ENCODE measurements around the gene ERO1A.

- no peak for TF ChIP-seq CTCF (conservative IDR thresholded peaks at IDR 0.05; ENCODE audit: low read depth, low read length)
- TF ChIP-seq EZH2 (IDR thresholded peaks at IDR 0.05; ENCODE audit: low read length, unreplicated experiment), result no peak
- no peak for TF ChIP-seq EZH2phosphoT487 (IDR thresholded peaks at IDR 0.05; ENCODE audit: borderline replicate concordance, low read length)
Observed at GRCh38 chr14:52723514-52724359, 28.4 kb upstream of the ERO1A start.

Data from PC-3 (cell line).